Erythroblast (primary cell): Measurements from ENCODE around the gene BFSP2.

ENCODE experiments used
- GATA1 ChIP-seq: IDR thresholded peaks from 2 replicates; pipeline ENCODE4 v1.6.1; 2011; ENCODE audit warnings: low read depth, mild to moderate bottlenecking, control low read depth, low read length, moderate library complexity
- POLR2A ChIP-seq: IDR thresholded peaks from 2 replicates; pipeline ENCODE4 v1.6.1; 2011; ENCODE audit warnings: mild to moderate bottlenecking, low read length

- TF ChIP-seq POLR2A, result no peak
- TF ChIP-seq GATA1, result no peak
These were observed 29.2 kb downstream of the BFSP2 start for GRCh38 chr3:133429063-133429462.
